ENCODE measurements around the gene MTFR1L. TPM values are rescaled to one million over a fixed set of nuclear protein-coding genes. Genes with fewer than 3 reads are reported as not detected.

Gene MTFR1L
- total RNA-seq, 1 experiment from 2014 or later = 32.5 TPM

DNA sequence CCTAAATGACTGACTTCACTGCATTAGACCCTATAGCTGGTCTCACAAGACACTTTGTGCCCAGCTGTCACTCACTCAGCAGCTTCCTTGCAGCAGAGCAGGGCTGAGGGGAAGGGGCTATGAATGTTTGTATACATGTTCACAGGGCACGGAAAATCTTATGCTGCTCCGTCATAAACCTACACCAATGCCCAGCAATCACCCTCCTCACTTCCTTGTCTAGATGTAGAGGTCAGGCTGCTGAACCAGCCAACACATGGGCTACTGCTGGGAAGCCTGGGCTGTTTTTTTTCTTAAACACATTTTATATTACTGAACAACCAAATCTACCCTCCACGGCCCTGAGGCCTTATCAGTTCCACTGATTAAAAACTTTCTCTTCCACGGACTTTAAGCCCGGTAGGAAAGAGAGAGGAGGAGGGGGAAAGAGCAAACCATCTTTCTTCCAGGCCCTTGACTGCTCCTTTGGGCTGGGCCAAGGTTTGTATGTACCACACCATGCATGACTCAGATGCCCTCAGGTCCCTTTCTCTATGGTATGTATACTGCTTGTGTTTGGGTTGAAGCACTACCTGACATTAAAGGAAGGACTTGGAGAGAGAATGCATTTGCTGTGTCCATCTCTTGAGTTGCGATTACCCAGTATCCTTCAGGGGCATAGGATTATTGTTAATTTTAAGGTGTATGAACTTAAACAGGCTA, 12.7 kb downstream of the MTFR1L start:
- Histone ChIP-seq H3K4ac (ENCODE audit: low read depth, low read length) (no peak overlapping the region), H4K5ac (ENCODE audit: insufficient read length, low read depth, low read length) (no peak overlapping the region), H3K23ac (ENCODE audit: insufficient read length, low read depth, low read length) (no peak overlapping the region), H3K4me2 (ENCODE audit: insufficient read depth, insufficient read length, low read length) (no peak overlapping the region), H2AK5ac (ENCODE audit: insufficient read length, low read length) (no peak overlapping the region), H3K23me2 (ENCODE audit: insufficient read length, low read depth, low read length, poor library complexity, severe bottlenecking) (no peaks in the 10 kb centered on the region), H2AFZ (ENCODE audit: low read length) (no peak overlapping the region), H2BK20ac (ENCODE audit: low read depth, low read length, poor library complexity, severe bottlenecking) (no peak overlapping the region), H3K9ac (ENCODE audit: extremely low read depth, insufficient read length, low read length) (no peak overlapping the region), H3K27ac (ENCODE audit: insufficient read length, low read depth, low read length) (no peak overlapping the region), H4K8ac (replicated peaks; ENCODE audit: insufficient read length, low read depth, low read length) (no peak overlapping the region), H3K79me1 (ENCODE audit: insufficient read depth, low read depth, low read length, poor library complexity, severe bottlenecking) (peaks cover 3% of the 10 kb centered on the region), H2BK120ac (ENCODE audit: low read depth, low read length, poor library complexity, severe bottlenecking) (no peak overlapping the region), H2BK5ac (ENCODE audit: insufficient read length, low read length) (no peak overlapping the region), H4K91ac (ENCODE audit: insufficient read length, low read depth, low read length) (no peak overlapping the region), H3K56ac (ENCODE audit: insufficient read length, low read depth, low read length) (no peak overlapping the region), H3K9me3 (ENCODE audit: control insufficient read depth, low read depth, low read length) (no peaks in the 10 kb centered on the region), H3K14ac (ENCODE audit: insufficient read depth, low read length) (no peak overlapping the region), H3K79me2 (ENCODE audit: insufficient read depth, low read length) (no peaks in the 10 kb centered on the region), H3K18ac (ENCODE audit: insufficient read length, low read depth, low read length) (no peak overlapping the region), H3K4me1 (ENCODE audit: insufficient read depth, low read length) (no peaks in the 10 kb centered on the region), H4K20me1 (ENCODE audit: control insufficient read depth, insufficient read depth, insufficient read length) (no peaks in the 10 kb centered on the region), H3T11ph (ENCODE audit: low read length) (no peak overlapping the region), H3K27me3 (ENCODE audit: insufficient read depth, low read length) (no peaks in the 10 kb centered on the region), H2BK12ac (ENCODE audit: insufficient read length, low read depth, low read length) (no peak overlapping the region), H2BK15ac (ENCODE audit: low read depth, low read length) (no peak overlapping the region)
- H3K4me3 Mint-ChIP-seq = no peak overlapping the region
- WGBS (ENCODE audit: extremely low coverage, insufficient read length, low lambda C conversion rate) = no CpG with 5 or more reads among the region's 6 CpGs
- H3K27ac Mint-ChIP-seq = no peak overlapping the region
- no peaks in the 10 kb centered on the region for H3K9me3 Mint-ChIP-seq
- H3K36me3 Mint-ChIP-seq (ENCODE audit: insufficient read depth in 1 of 3, low read depth in 3 of 3) = peaks cover 29 to 87% (median 78%) of the 10 kb centered on the region in 3 experiments; a peak in 6 of 7 replicates
- 0 out of 4 replicates have a peak, but pooled peaks cover 3% of the 10 kb centered on the region in 2 experiments for H3K4me1 Mint-ChIP-seq
- no peaks in the 10 kb centered on the region for H3K27me3 Mint-ChIP-seq (ENCODE audit: low read depth)
- TF ChIP-seq, protein P1, sequence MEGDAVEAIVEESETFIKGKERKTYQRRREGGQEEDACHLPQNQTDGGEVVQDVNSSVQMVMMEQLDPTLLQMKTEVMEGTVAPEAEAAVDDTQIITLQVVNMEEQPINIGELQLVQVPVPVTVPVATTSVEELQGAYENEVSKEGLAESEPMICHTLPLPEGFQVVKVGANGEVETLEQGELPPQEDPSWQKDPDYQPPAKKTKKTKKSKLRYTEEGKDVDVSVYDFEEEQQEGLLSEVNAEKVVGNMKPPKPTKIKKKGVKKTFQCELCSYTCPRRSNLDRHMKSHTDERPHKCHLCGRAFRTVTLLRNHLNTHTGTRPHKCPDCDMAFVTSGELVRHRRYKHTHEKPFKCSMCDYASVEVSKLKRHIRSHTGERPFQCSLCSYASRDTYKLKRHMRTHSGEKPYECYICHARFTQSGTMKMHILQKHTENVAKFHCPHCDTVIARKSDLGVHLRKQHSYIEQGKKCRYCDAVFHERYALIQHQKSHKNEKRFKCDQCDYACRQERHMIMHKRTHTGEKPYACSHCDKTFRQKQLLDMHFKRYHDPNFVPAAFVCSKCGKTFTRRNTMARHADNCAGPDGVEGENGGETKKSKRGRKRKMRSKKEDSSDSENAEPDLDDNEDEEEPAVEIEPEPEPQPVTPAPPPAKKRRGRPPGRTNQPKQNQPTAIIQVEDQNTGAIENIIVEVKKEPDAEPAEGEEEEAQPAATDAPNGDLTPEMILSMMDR (conservative IDR thresholded peaks at IDR 0.05) = no peak
- no peak for DNase-seq
